Karpas-422 (cell line): Measurements from ENCODE around the gene RARB. TPM values are rescaled to one million over a fixed set of nuclear protein-coding genes. Genes with fewer than 3 reads are reported as not detected.

Source experiments
- DNase-seq: peaks from one replicate; pipeline ENCODE4 v3.0.0-alpha.2; 2015
- H2AFZ ChIP-seq: fragments of 200-600 bp; sonication (generic); 2 replicates; pipeline ENCODE4 v1.6.1; 2014; ENCODE audit warnings: antibody characterized with exemption, low read length, mixed read lengths
- H3K27ac ChIP-seq: fragments of 200-600 bp; sonication (generic); 2 replicates; pipeline ENCODE4 v1.5.1; 2014; ENCODE audit warnings: mild to moderate bottlenecking, low read length, moderate library complexity
- H3K27me3 ChIP-seq: fragments of 200-600 bp; sonication (generic); 2 replicates; pipeline ENCODE4 v1.6.1; 2014; ENCODE audit warnings: low read length, mixed read lengths
- H3K36me3 ChIP-seq: fragments of 200-600 bp; sonication (generic); 2 replicates; pipeline ENCODE4 v1.6.1; 2014; ENCODE audit warnings: low read length, mixed read lengths; ENCODE audit not compliant: insufficient read depth
- H3K4me1 ChIP-seq: fragments of 200-600 bp; sonication (generic); 2 replicates; pipeline ENCODE4 v1.6.1; 2014; ENCODE audit warnings: mild to moderate bottlenecking, low read length, mixed read lengths
- H3K4me2 ChIP-seq: fragments of 200-600 bp; sonication (generic); 2 replicates; pipeline ENCODE4 v1.6.1; 2014; ENCODE audit warnings: low read length, low read depth, mild to moderate bottlenecking; ENCODE audit not compliant: poor library complexity, severe bottlenecking
- H3K4me3 ChIP-seq: fragments of 200-600 bp; sonication (generic); 2 replicates; pipeline ENCODE4 v1.5.1; 2014; ENCODE audit warnings: mild to moderate bottlenecking, antibody characterized with exemption, low read length, mixed read lengths
- H3K79me2 ChIP-seq: fragments of 200-600 bp; sonication (generic); 2 replicates; pipeline ENCODE4 v1.6.1; 2014; ENCODE audit warnings: mild to moderate bottlenecking, low read length, mixed read lengths
- H3K9ac ChIP-seq: fragments of 200-600 bp; sonication (generic); 2 replicates; pipeline ENCODE4 v1.6.0; 2014; ENCODE audit warnings: low read length
- H3K9me2 ChIP-seq: fragments of 200-600 bp; sonication (generic), shearing (Covaris generic); replicated peaks from 2 replicates; pipeline ENCODE4 v1.6.0; 2014; ENCODE audit warnings: mild to moderate bottlenecking, low read length, moderate library complexity; ENCODE audit not compliant: insufficient read depth
- H3K9me3 ChIP-seq: fragments of 300-700, 200-600 bp; sonication (generic); 2 replicates; pipeline ENCODE4 v1.6.1; 2014; ENCODE audit warnings: low read length, mixed read lengths
- H4K20me1 ChIP-seq: fragments of 200-600 bp; sonication (generic); 2 replicates; pipeline ENCODE4 v1.6.1; 2014; ENCODE audit warnings: mild to moderate bottlenecking, antibody characterized with exemption, low read length, low read depth; ENCODE audit not compliant: insufficient read depth
- total RNA-seq: library from RNA; depleted of rRNA; stranded (reverse); fragments of >200 nt; shearing (Covaris generic); gene quantifications from 2 replicates; pipeline ENCODE4 v1.2.3, GENCODE V29; 2014; ENCODE audit warnings: low replicate concordance

RARB gene
- total RNA-seq, 1 experiment from 2014 or later = not detected

GRCh38 chr3:25416176-25416575 is 11.9 kb upstream of the RARB start:
- no peaks in the 10 kb centered on the region for H3K27me3 ChIP-seq
- DNase-seq = no peak
- no peak overlapping the region for H3K9ac ChIP-seq
- no peaks in the 10 kb centered on the region for H3K79me2 ChIP-seq
- H3K4me1 ChIP-seq = no peaks in the 10 kb centered on the region
- no peak overlapping the region for H3K4me2 ChIP-seq
- no peak overlapping the region for H2AFZ ChIP-seq
- H3K4me3 ChIP-seq = no peak overlapping the region
- no peaks in the 10 kb centered on the region for H3K36me3 ChIP-seq
- no peaks in the 10 kb centered on the region for H3K9me3 ChIP-seq
- H3K27ac ChIP-seq = no peak overlapping the region
- H3K9me2 ChIP-seq = no peaks in the 10 kb centered on the region
- H4K20me1 ChIP-seq = no peaks in the 10 kb centered on the region

GRCh38 chr3:25418596-25418995 is 9.5 kb upstream of the RARB start:
- DNase-seq = no peak
- H3K79me2 ChIP-seq = no peaks in the 10 kb centered on the region
- H3K9me3 ChIP-seq = no peaks in the 10 kb centered on the region
- no peak overlapping the region for H3K4me2 ChIP-seq
- H3K27ac ChIP-seq = no peak overlapping the region
- no peaks in the 10 kb centered on the region for H3K4me1 ChIP-seq
- H3K9ac ChIP-seq = no peak overlapping the region
- H3K27me3 ChIP-seq = no peaks in the 10 kb centered on the region
- no peaks in the 10 kb centered on the region for H4K20me1 ChIP-seq
- no peaks in the 10 kb centered on the region for H3K36me3 ChIP-seq
- H3K9me2 ChIP-seq = no peaks in the 10 kb centered on the region
- H2AFZ ChIP-seq = no peak overlapping the region
- no peak overlapping the region for H3K4me3 ChIP-seq

DNA sequence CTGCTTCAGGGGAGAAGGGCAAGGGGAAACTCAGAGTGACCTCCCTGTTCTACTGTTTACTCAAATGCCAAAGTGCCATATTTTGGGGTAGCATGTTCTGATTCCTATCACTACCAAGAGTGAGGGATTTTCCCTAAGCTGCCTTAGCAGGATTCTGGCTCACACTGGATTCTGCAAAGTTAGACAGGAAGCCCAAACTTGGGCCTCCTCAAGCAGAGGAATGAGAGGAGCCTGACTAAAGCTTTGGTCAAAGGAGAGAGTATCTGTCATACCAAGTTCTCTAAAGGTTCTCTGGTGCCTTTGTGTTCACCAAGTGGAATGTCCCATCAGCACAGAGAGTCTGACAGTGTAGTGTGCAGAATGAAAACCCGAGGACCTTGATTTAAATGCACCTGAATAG is 8.8 kb upstream of the RARB start:
- H2AFZ ChIP-seq = no peak overlapping the region
- no peak overlapping the region for H3K4me3 ChIP-seq
- no peak overlapping the region for H3K9ac ChIP-seq
- H4K20me1 ChIP-seq = no peaks in the 10 kb centered on the region
- H3K9me3 ChIP-seq = no peaks in the 10 kb centered on the region
- H3K9me2 ChIP-seq = no peaks in the 10 kb centered on the region
- H3K36me3 ChIP-seq = no peaks in the 10 kb centered on the region
- DNase-seq = no peak
- H3K27me3 ChIP-seq = no peaks in the 10 kb centered on the region
- H3K4me2 ChIP-seq = no peak overlapping the region
- H3K27ac ChIP-seq = no peak overlapping the region
- no peaks in the 10 kb centered on the region for H3K4me1 ChIP-seq
- H3K79me2 ChIP-seq = no peaks in the 10 kb centered on the region

DNA sequence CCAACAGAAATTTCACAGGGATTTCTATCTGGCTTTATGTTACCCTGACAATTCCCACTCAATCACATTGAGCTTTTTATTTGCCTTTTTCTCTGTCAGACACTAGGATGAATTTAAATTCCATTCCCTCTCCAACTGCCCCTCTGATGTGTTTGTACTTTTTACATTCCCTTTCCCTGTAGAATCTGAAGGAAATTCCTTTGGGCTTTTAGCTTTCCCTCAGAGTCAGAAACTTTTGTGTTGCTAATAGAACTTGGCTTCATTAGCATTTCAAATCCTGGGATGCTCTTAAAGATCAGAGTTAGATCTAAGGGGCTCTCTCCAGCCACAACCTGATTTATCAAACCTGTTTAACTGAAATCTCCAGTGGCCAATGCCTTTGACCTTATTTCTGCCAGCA is 7.9 kb upstream of the RARB start:
- no peak for DNase-seq
- H3K36me3 ChIP-seq = no peaks in the 10 kb centered on the region
- H3K4me3 ChIP-seq = no peak overlapping the region
- H4K20me1 ChIP-seq = no peaks in the 10 kb centered on the region
- H3K27me3 ChIP-seq = no peaks in the 10 kb centered on the region
- no peaks in the 10 kb centered on the region for H3K9me2 ChIP-seq
- no peak overlapping the region for H3K4me2 ChIP-seq
- H3K4me1 ChIP-seq = no peaks in the 10 kb centered on the region
- no peak overlapping the region for H2AFZ ChIP-seq
- H3K79me2 ChIP-seq = no peaks in the 10 kb centered on the region
- H3K9me3 ChIP-seq = no peaks in the 10 kb centered on the region
- no peak overlapping the region for H3K9ac ChIP-seq
- no peak overlapping the region for H3K27ac ChIP-seq

GRCh38 chr3:25420885-25421284 is 7.2 kb upstream of the RARB start:
- no peaks in the 10 kb centered on the region for H4K20me1 ChIP-seq
- H3K27me3 ChIP-seq = no peaks in the 10 kb centered on the region
- H3K4me2 ChIP-seq = no peak overlapping the region
- no peaks in the 10 kb centered on the region for H3K9me2 ChIP-seq
- H3K27ac ChIP-seq = no peak overlapping the region
- DNase-seq = no peak
- H2AFZ ChIP-seq = no peak overlapping the region
- no peak overlapping the region for H3K4me3 ChIP-seq
- no peaks in the 10 kb centered on the region for H3K9me3 ChIP-seq
- no peak overlapping the region for H3K9ac ChIP-seq
- H3K79me2 ChIP-seq = no peaks in the 10 kb centered on the region
- no peaks in the 10 kb centered on the region for H3K4me1 ChIP-seq
- H3K36me3 ChIP-seq = no peaks in the 10 kb centered on the region

- Histone ChIP-seq H3K9me2 (no peaks in the 10 kb centered on the region), H2AFZ (no peak overlapping the region), H3K9ac (no peak overlapping the region), H3K9me3 (no peaks in the 10 kb centered on the region), H3K4me2 (no peak overlapping the region), H4K20me1 (no peaks in the 10 kb centered on the region), H3K27ac (no peak overlapping the region), H3K36me3 (no peaks in the 10 kb centered on the region), H3K4me3 (no peak overlapping the region), H3K4me1 (no peaks in the 10 kb centered on the region), H3K79me2 (no peaks in the 10 kb centered on the region), H3K27me3 (no peaks in the 10 kb centered on the region)
- no peak for DNase-seq
Measured at GRCh38 chr3:25421747-25422146, 6.3 kb upstream of the RARB start.

GRCh38 chr3:25423780-25424588 is 4.1 kb upstream of the RARB start:
- Histone ChIP-seq H3K36me3 (no peaks in the 10 kb centered on the region), H3K9me3 (no peaks in the 10 kb centered on the region), H3K4me3 (no peak overlapping the region), H3K27ac (no peak overlapping the region), H3K9ac (no peak overlapping the region), H3K27me3 (no peaks in the 10 kb centered on the region), H3K4me1 (no peaks in the 10 kb centered on the region), H3K9me2 (no peaks in the 10 kb centered on the region), H3K79me2 (no peaks in the 10 kb centered on the region), H3K4me2 (no peak overlapping the region), H4K20me1 (no peaks in the 10 kb centered on the region), H2AFZ (no peak overlapping the region)
- DNase-seq = no peak

- H3K4me3 ChIP-seq = no peak overlapping the region
Measured at GRCh38 chr3:25424614-25425013, 3.4 kb upstream of the RARB start.

More at GRCh38 chr3:25424614-25425013, 3.4 kb upstream of the RARB start:
- H3K4me1 ChIP-seq = no peaks in the 10 kb centered on the region
- no peak for DNase-seq
- no peaks in the 10 kb centered on the region for H3K9me2 ChIP-seq
- no peak overlapping the region for H2AFZ ChIP-seq
- no peak overlapping the region for H3K4me2 ChIP-seq
- no peak overlapping the region for H3K9ac ChIP-seq
- no peaks in the 10 kb centered on the region for H4K20me1 ChIP-seq
- no peaks in the 10 kb centered on the region for H3K9me3 ChIP-seq
- no peaks in the 10 kb centered on the region for H3K79me2 ChIP-seq
- H3K27ac ChIP-seq = no peak overlapping the region
- H3K36me3 ChIP-seq = no peaks in the 10 kb centered on the region
- H3K27me3 ChIP-seq = no peaks in the 10 kb centered on the region
